Neural cell (in vitro differentiated cells): Measurements from ENCODE around the gene ALK. TPM values are rescaled to one million over a fixed set of nuclear protein-coding genes. Genes with fewer than 3 reads are reported as not detected.

ENCODE experiments used
- H2AFZ ChIP-seq: fragments of 200-600, 300-800 bp; sonication (generic), shearing (Covaris generic); 2 replicates; pipeline ENCODE4 v1.6.0; 2014; ENCODE audit warnings: low read depth, mild to moderate bottlenecking, antibody characterized with exemption, low read length, moderate library complexity
- H3F3A ChIP-seq: fragments of 200-600 bp; shearing (Covaris generic); 2 replicates; pipeline ENCODE4 v1.6.1; 2016; ENCODE audit warnings: mild to moderate bottlenecking, moderate library complexity, mixed read lengths, antibody characterized with exemption, low read length; ENCODE audit not compliant: insufficient read depth, poor library complexity, severe bottlenecking
- H3K27ac ChIP-seq: fragments of 200-600, 300-800 bp; sonication (generic), shearing (Covaris generic); 2 replicates; pipeline ENCODE4 v1.5.1; 2014; ENCODE audit warnings: mild to moderate bottlenecking, low read length, moderate library complexity
- H3K27me3 ChIP-seq: fragments of 300-800, 200-600 bp; sonication (generic), shearing (Covaris generic); 2 replicates; pipeline ENCODE4 v1.6.0; 2014; ENCODE audit warnings: mild to moderate bottlenecking, low read depth, low read length, moderate library complexity; ENCODE audit not compliant: insufficient read depth
- H3K36me3 ChIP-seq: fragments of 300-800, 200-600 bp; sonication (generic), shearing (Covaris generic); 2 replicates; pipeline ENCODE4 v1.5.1; 2014; ENCODE audit warnings: mild to moderate bottlenecking, antibody characterized with exemption, low read length, moderate library complexity; ENCODE audit not compliant: insufficient read depth
- H3K4me2 ChIP-seq: fragments of 300-800, 200-600 bp; sonication (generic), shearing (Covaris generic); 2 replicates; pipeline ENCODE4 v1.6.0; 2014; ENCODE audit warnings: mild to moderate bottlenecking, low read length
- H3K4me3 ChIP-seq: fragments of 300-800, 200-600 bp; sonication (generic), shearing (Covaris generic); 2 replicates; pipeline ENCODE4 v1.5.1; 2014; ENCODE audit warnings: mild to moderate bottlenecking, low read length, moderate library complexity
- H3K79me2 ChIP-seq: fragments of 200-600 bp; shearing (Covaris generic); replicated peaks from 2 replicates; pipeline ENCODE4 v1.6.0; 2014; ENCODE audit warnings: mild to moderate bottlenecking, low read length, moderate library complexity; ENCODE audit not compliant: insufficient read depth
- H3K9ac ChIP-seq: fragments of 300-800, 200-600 bp; sonication (generic), shearing (Covaris generic); 2 replicates; pipeline ENCODE4 v1.6.1; 2016; ENCODE audit warnings: mild to moderate bottlenecking, low read length, mixed read lengths
- H3K9me2 ChIP-seq: fragments of 200-600 bp; shearing (Covaris generic); 2 replicates; pipeline ENCODE4 v1.6.1; 2016; ENCODE audit warnings: mild to moderate bottlenecking, low read length, mixed read lengths; ENCODE audit not compliant: insufficient read depth
- H3K9me3 ChIP-seq: fragments of 200-600, 300-800 bp; sonication (generic), shearing (Covaris generic); 2 replicates; pipeline ENCODE4 v1.6.1; 2016; ENCODE audit warnings: mild to moderate bottlenecking, mixed run types, low read length, moderate library complexity, mixed read lengths
- H4K20me1 ChIP-seq: fragments of 200-600 bp; shearing (Covaris generic); 2 replicates; pipeline ENCODE4 v1.6.1; 2016; ENCODE audit warnings: mild to moderate bottlenecking, mixed run types; ENCODE audit not compliant: insufficient read depth
- CTCF ChIP-seq: fragments of 450-650 bp; IDR thresholded peaks from 2 replicates; pipeline ENCODE4 v1.5.1; 2014; ENCODE audit warnings: antibody characterized with exemption, mild to moderate bottlenecking, moderate library complexity; ENCODE audit not compliant: poor library complexity, severe bottlenecking
- EP300 ChIP-seq: fragments of 450-650 bp; conservative IDR thresholded peaks from 2 replicates; pipeline ENCODE4 v1.6.1; 2014; ENCODE audit warnings: antibody characterized with exemption, mild to moderate bottlenecking, moderate library complexity; ENCODE audit not compliant: poor library complexity, severe bottlenecking
- EZH2 ChIP-seq: fragments of 200-600, 300-800 bp; shearing (Covaris generic), sonication (generic); IDR thresholded peaks from 2 replicates; pipeline ENCODE4 v1.6.1; 2014; ENCODE audit warnings: antibody characterized with exemption, low read length, borderline replicate concordance, mild to moderate bottlenecking; ENCODE audit not compliant: insufficient read depth, poor library complexity, severe bottlenecking
- MXI1 ChIP-seq: fragments of 450-650 bp; conservative IDR thresholded peaks from 2 replicates; pipeline ENCODE4 v1.6.1; 2014; ENCODE audit warnings: antibody characterized with exemption, mild to moderate bottlenecking; ENCODE audit not compliant: poor library complexity, severe bottlenecking
- POLR2AphosphoS5 ChIP-seq: IDR thresholded peaks from 2 replicates; pipeline ENCODE4 v1.6.1; 2012
- RAD21 ChIP-seq: fragments of 450-650 bp; conservative IDR thresholded peaks from 2 replicates; pipeline ENCODE4 v1.6.1; 2014; ENCODE audit warnings: antibody characterized with exemption, mild to moderate bottlenecking, moderate library complexity
- REST ChIP-seq: IDR thresholded peaks from 2 replicates; pipeline ENCODE4 v1.6.1; 2012; ENCODE audit warnings: borderline replicate concordance
- SMC3 ChIP-seq: fragments of 450-650 bp; conservative IDR thresholded peaks from 2 replicates; pipeline ENCODE4 v1.6.1; 2014; ENCODE audit warnings: antibody characterized with exemption, mild to moderate bottlenecking, moderate library complexity; ENCODE audit not compliant: poor library complexity
- TAF1 ChIP-seq: IDR thresholded peaks from 2 replicates; pipeline ENCODE4 v1.6.1; 2012; ENCODE audit warnings: low read depth
- polyA plus RNA-seq: library from polyadenylated mRNA; depleted of rRNA; stranded (reverse); fragments of >200 nt; gene quantifications from 2 replicates; pipeline ENCODE4 v1.2.3, GENCODE V29; 2014

Gene ALK
- polyA plus RNA-seq, 1 donor from 2014 or later: 7.1 TPM

GRCh38 chr2:29580223-29580622 lies 341.2 kb downstream of the ALK start:
- TF ChIP-seq CTCF (no peak), REST (no peak), MXI1 (no peak), RAD21 (no peak), SMC3 (no peak), POLR2AphosphoS5 (peak; percentile 7), EP300 (no peak), TAF1 (no peak)
- no peaks in the 10 kb centered on the region for H3K9me2 ChIP-seq

GRCh38 chr2:29579495-29580169 lies 341.8 kb downstream of the ALK start:
- H3K4me3 ChIP-seq: no peak overlapping the region
- H3K36me3 ChIP-seq: no peaks in the 10 kb centered on the region
- no peaks in the 10 kb centered on the region for H3K79me2 ChIP-seq
- TF ChIP-seq SMC3 (no peak), CTCF (no peak), MXI1 (no peak), REST (no peak), TAF1 (no peak), RAD21 (no peak), EZH2 (no peak), POLR2AphosphoS5 (no peak), EP300 (no peak)
- H3K9ac ChIP-seq: no peak overlapping the region
- H4K20me1 ChIP-seq: no peaks in the 10 kb centered on the region
- no peaks in the 10 kb centered on the region for H3K9me3 ChIP-seq
- no peaks in the 10 kb centered on the region for H3K27me3 ChIP-seq
- no peaks in the 10 kb centered on the region for H3F3A ChIP-seq
- H3K9me2 ChIP-seq: no peaks in the 10 kb centered on the region
- no peak overlapping the region for H2AFZ ChIP-seq
- no peak overlapping the region for H3K27ac ChIP-seq
- no peak overlapping the region for H3K4me2 ChIP-seq

More at GRCh38 chr2:29580223-29580622, 341.2 kb downstream of the ALK start:
- Histone ChIP-seq H3K9ac (no peak overlapping the region), H3K4me2 (no peak overlapping the region), H3K36me3 (no peaks in the 10 kb centered on the region), H3F3A (no peaks in the 10 kb centered on the region), H3K4me3 (no peak overlapping the region), H3K27ac (no peak overlapping the region), H3K27me3 (no peaks in the 10 kb centered on the region), H4K20me1 (no peaks in the 10 kb centered on the region), H3K9me3 (no peaks in the 10 kb centered on the region), H3K79me2 (no peaks in the 10 kb centered on the region), H2AFZ (no peak overlapping the region)
